Stimulated activated CD4-positive, alpha-beta T cell treated with anti-CD3 and anti-CD28 coated beads, TNF-alpha, amount 100 ng/mL, for 4 hours (primary cell): ENCODE results near the gene INSL3.
A peak's percentile ranks its signal among the peaks of the same experiment; 100 is the strongest.
"Not testable (repeated sequence)": the region's sequence is repeated elsewhere in the genome, so short reads cannot be mapped to it uniquely, and the experiment has no call there.

Experiments
- DNase-seq, 3 experiments: peaks; one replicate each; pipeline ENCODE4 v3.0.0-alpha.2; 2020; ENCODE audit warnings: low read depth in 3 of 3

Gene INSL3

GRCh38 chr19:17817668-17818363, 3.5 kb downstream of the INSL3 start:
- DNase-seq: no peak

GRCh38 chr19:17812099-17812498, 9.2 kb downstream of the INSL3 start:
- no peak for DNase-seq

GRCh38 chr19:17811681-17812080, 9.6 kb downstream of the INSL3 start:
- no peak for DNase-seq

- DNase-seq: no peak
Measured at GRCh38 chr19:17811103-17811502, 10.2 kb downstream of the INSL3 start.

GRCh38 chr19:17807731-17808316, 13.5 kb downstream of the INSL3 start:
- no peak for DNase-seq

- no peak for DNase-seq
Measured at GRCh38 chr19:17806945-17807344, 14.4 kb downstream of the INSL3 start.

- DNase-seq: no peak
Measured at GRCh38 chr19:17805427-17805826, 15.9 kb downstream of the INSL3 start.

GRCh38 chr19:17803264-17803896, 17.9 kb downstream of the INSL3 start:
- no peak for DNase-seq

- DNase-seq: no peak
Measured at GRCh38 chr19:17802137-17802858, 19.0 kb downstream of the INSL3 start.

GRCh38 chr19:17798599-17798998, 22.7 kb downstream of the INSL3 start:
- DNase-seq: not testable (repeated sequence)

- DNase-seq: peak in 2 of 3 experiments; percentile 24 to 27
Measured at GRCh38 chr19:17797424-17798201, 23.7 kb downstream of the INSL3 start.

- no peak for DNase-seq
Measured at GRCh38 chr19:17796838-17797423, 24.4 kb downstream of the INSL3 start.

GRCh38 chr19:17796013-17796837, 25.1 kb downstream of the INSL3 start:
- DNase-seq: no peak

GRCh38 chr19:17795495-17795856, 25.8 kb downstream of the INSL3 start:
- DNase-seq: no peak

GRCh38 chr19:17794731-17795494, 26.4 kb downstream of the INSL3 start, which contains the start of gene B3GNT3:
B3GNT3 (plus strand) TSS chr19:17795138; CDS start chr19:17807808, 12,670 bp downstream.
- no peak for DNase-seq

- no peak for DNase-seq
Measured at GRCh38 chr19:17794412-17794730, 26.9 kb downstream of the INSL3 start.

GRCh38 chr19:17790059-17790780, 31.1 kb downstream of the INSL3 start:
- no peak for DNase-seq

- DNase-seq: no peak
Measured at GRCh38 chr19:17788632-17789031, 32.7 kb downstream of the INSL3 start.

GRCh38 chr19:17787274-17787913, 33.9 kb downstream of the INSL3 start:
- no peak for DNase-seq
